ENCODE data around the gene CCSER1. TPM values are rescaled to one million over a fixed set of nuclear protein-coding genes. Genes with fewer than 3 reads are reported as not detected.
"Not testable (repeated sequence)": the region's sequence is repeated elsewhere in the genome, so short reads cannot be mapped to it uniquely, and the experiment has no call there.

CCSER1 gene
- total RNA-seq, 4 donors from 2014 or later, result 4.0 to 6.0 (median 4.8) TPM

- DNase-seq (ENCODE audit: low spot score in 2 of 2), result no peak
- Histone ChIP-seq H3K27ac (no peak overlapping the region), H3K36me3 (no peaks in the 10 kb centered on the region), H3K9me3 (peaks cover 0 to 15% (median 0%) of the 10 kb centered on the region in 4 donors), H3K27me3 (no peaks in the 10 kb centered on the region), H3K4me3 (no peak overlapping the region), H3K4me1 (no peaks in the 10 kb centered on the region)
- WGBS, 2 donors, result 91 to 100% methylated on average over 1 of the region's 1 CpG
- no peak for TF ChIP-seq POLR2A (IDR thresholded peaks at IDR 0.05)
- no peak for TF ChIP-seq EP300 (IDR thresholded peaks at IDR 0.05)
- TF ChIP-seq CTCF (IDR thresholded peaks at IDR 0.05), result no peak
These were observed 1195.8 kb downstream of the CCSER1 start for GRCh38 chr4:91322961-91323360.

- Histone ChIP-seq H3K36me3 (no peaks in the 10 kb centered on the region), H3K4me1 (no peaks in the 10 kb centered on the region), H3K4me3 (no peak overlapping the region), H3K27ac (no peak overlapping the region), H3K9me3 (peaks cover 0 to 15% (median 0%) of the 10 kb centered on the region in 4 donors), H3K27me3 (no peaks in the 10 kb centered on the region)
- TF ChIP-seq EP300 (IDR thresholded peaks at IDR 0.05) (no peak), POLR2A (IDR thresholded peaks at IDR 0.05) (no peak), CTCF (IDR thresholded peaks at IDR 0.05) (no peak)
- 3 to 9% methylated on average over 1 of the region's 1 CpG for WGBS, 2 donors
- peak in 1 of 2 donors; percentile 8 for DNase-seq (ENCODE audit: low spot score in 2 of 2)
These were observed 1198.3 kb downstream of the CCSER1 start for GRCh38 chr4:91325495-91325894.

- not testable (repeated sequence) for H3K4me3 ChIP-seq; H3K36me3 ChIP-seq; DNase-seq (ENCODE audit: low spot score in 2 of 2); H3K27ac ChIP-seq; H3K27me3 ChIP-seq; H3K4me1 ChIP-seq
- peaks cover 0 to 15% (median 0%) of the 10 kb centered on the region in 4 donors for H3K9me3 ChIP-seq
- WGBS, 2 donors, result 75 to 78% methylated on average over 2 of the region's 2 CpGs
These were observed 1199.0 kb downstream of the CCSER1 start for GRCh38 chr4:91326167-91326566.

- H3K9me3 ChIP-seq, result peaks cover 0 to 15% (median 0%) of the 10 kb centered on the region in 4 donors
- TF ChIP-seq CTCF (IDR thresholded peaks at IDR 0.05), result no peak
- TF ChIP-seq POLR2A (IDR thresholded peaks at IDR 0.05), result no peak
- no peak for TF ChIP-seq EP300 (IDR thresholded peaks at IDR 0.05)
- 70 to 73% methylated on average over 3 of the region's 3 CpGs for WGBS, 2 donors
- no peaks in the 10 kb centered on the region for H3K4me1 ChIP-seq
- H3K27me3 ChIP-seq, result no peaks in the 10 kb centered on the region
- H3K27ac ChIP-seq, result no peak overlapping the region
- DNase-seq (ENCODE audit: low spot score in 2 of 2), result no peak
- no peak overlapping the region for H3K4me3 ChIP-seq
- H3K36me3 ChIP-seq, result no peaks in the 10 kb centered on the region
These were observed 1203.5 kb downstream of the CCSER1 start for GRCh38 chr4:91330555-91331137.

- TF ChIP-seq POLR2A (IDR thresholded peaks at IDR 0.05), result no peak
- no peak for TF ChIP-seq CTCF (IDR thresholded peaks at IDR 0.05)
- no peak for TF ChIP-seq EP300 (IDR thresholded peaks at IDR 0.05)
- Histone ChIP-seq H3K36me3 (no peaks in the 10 kb centered on the region), H3K4me3 (no peak overlapping the region), H3K9me3 (no peaks in the 10 kb centered on the region), H3K4me1 (peaks cover 0 to 5% (median 1%) of the 10 kb centered on the region in 4 donors), H3K27ac (no peak overlapping the region), H3K27me3 (no peaks in the 10 kb centered on the region)
- 61 to 80% methylated on average over 1 of the region's 1 CpG for WGBS, 2 donors
- no peak for DNase-seq (ENCODE audit: low spot score in 2 of 2)
These were observed 1213.6 kb downstream of the CCSER1 start for GRCh38 chr4:91340822-91341221.

- peaks cover 0 to 5% (median 0%) of the 10 kb centered on the region in 4 donors for H3K4me1 ChIP-seq
- no peak overlapping the region for H3K27ac ChIP-seq
- no peaks in the 10 kb centered on the region for H3K9me3 ChIP-seq
- no peak for DNase-seq (ENCODE audit: low spot score in 2 of 2)
- no peak overlapping the region for H3K4me3 ChIP-seq
- no peaks in the 10 kb centered on the region for H3K36me3 ChIP-seq
- no peaks in the 10 kb centered on the region for H3K27me3 ChIP-seq
- TF ChIP-seq CTCF (IDR thresholded peaks at IDR 0.05) (no peak), EP300 (IDR thresholded peaks at IDR 0.05) (no peak), POLR2A (IDR thresholded peaks at IDR 0.05) (no peak)
These were observed 1218.4 kb downstream of the CCSER1 start for GRCh38 chr4:91345632-91346031.

- H3K27me3 ChIP-seq, H3K9me3 ChIP-seq: not testable (repeated sequence)
- WGBS, 2 donors, result 59 to 71% methylated on average over 4 of the region's 4 CpGs
These were observed 1229.3 kb downstream of the CCSER1 start for GRCh38 chr4:91356496-91356895.

GRCh38 chr4:91358016-91358415, 1230.8 kb downstream of the CCSER1 start:
- WGBS, 2 donors, result 75 to 76% methylated on average over 3 of the region's 3 CpGs
- not testable (repeated sequence) for DNase-seq (ENCODE audit: low spot score in 2 of 2); H3K27me3 ChIP-seq; H3K4me1 ChIP-seq; H3K36me3 ChIP-seq; H3K9me3 ChIP-seq; H3K4me3 ChIP-seq; H3K27ac ChIP-seq

More at GRCh38 chr4:91356496-91356895, 1229.3 kb downstream of the CCSER1 start:
- H3K36me3 ChIP-seq; H3K4me1 ChIP-seq; H3K4me3 ChIP-seq; DNase-seq (ENCODE audit: low spot score in 2 of 2); H3K27ac ChIP-seq: not testable (repeated sequence)
